Stomach smooth muscle (tissue), 2 donors: ENCODE data around the gene UROC1.

Experiments
- H3K27ac ChIP-seq: one replicate; pipeline ENCODE4 v1.7.0; 2013; ENCODE audit warnings: mild to moderate bottlenecking, low read length, inconsistent platforms
- H3K27me3 ChIP-seq, 2 donors: one replicate each; pipeline ENCODE4 v1.7.0; 2013; ENCODE audit warnings: low read length in 2 of 2; ENCODE audit not compliant: insufficient read depth in 2 of 2, control insufficient read depth in 1 of 2
- H3K36me3 ChIP-seq, 2 donors: one replicate each; pipeline ENCODE4 v1.7.0; 2013; ENCODE audit warnings: low read length in 2 of 2; ENCODE audit not compliant: control insufficient read depth in 2 of 2, insufficient read depth in 2 of 2
- H3K4me1 ChIP-seq: one replicate; pipeline ENCODE4 v1.7.0; 2013; ENCODE audit warnings: low read length; ENCODE audit not compliant: control insufficient read depth, insufficient read depth
- H3K4me3 ChIP-seq, 2 donors: one replicate each; pipeline ENCODE4 v1.7.0; 2013; ENCODE audit warnings: low read length in 2 of 2
- H3K9ac ChIP-seq, 2 donors: one replicate each; pipeline ENCODE4 v1.7.0; 2013; ENCODE audit warnings: low read length in 2 of 2, mild to moderate bottlenecking in 1 of 2
- H3K9me3 ChIP-seq, 2 donors: one replicate each; pipeline ENCODE4 v1.7.0; 2013; ENCODE audit warnings: low read length in 2 of 2; ENCODE audit not compliant: control insufficient read depth in 2 of 2
- donor health status: healthy.
- donor health status: Pancreatic carcinoma.

UROC1 gene

GRCh38 chr3:126439346-126439967 lies 78.1 kb downstream of the UROC1 start:
- Histone ChIP-seq H3K36me3 (peaks cover 17 to 24% of the 10 kb centered on the region in 2 donors), H3K9ac (no peak overlapping the region), H3K9me3 (no peaks in the 10 kb centered on the region), H3K27ac (no peak overlapping the region), H3K4me1 (no peaks in the 10 kb centered on the region), H3K27me3 (no peaks in the 10 kb centered on the region), H3K4me3 (no peak overlapping the region)

GRCh38 chr3:126438746-126439145 lies 78.8 kb downstream of the UROC1 start:
- Histone ChIP-seq H3K36me3 (peaks cover 17 to 24% of the 10 kb centered on the region in 2 donors), H3K9me3 (no peaks in the 10 kb centered on the region), H3K4me1 (no peaks in the 10 kb centered on the region)

GRCh38 chr3:126438186-126438585 lies 79.4 kb downstream of the UROC1 start:
- H3K9me3 ChIP-seq = no peaks in the 10 kb centered on the region
- H3K36me3 ChIP-seq = peaks cover 17 to 24% of the 10 kb centered on the region in 2 donors
- no peak overlapping the region for H3K4me3 ChIP-seq
- H3K4me1 ChIP-seq = no peaks in the 10 kb centered on the region
- H3K9ac ChIP-seq = no peak overlapping the region
- no peaks in the 10 kb centered on the region for H3K27me3 ChIP-seq
- no peak overlapping the region for H3K27ac ChIP-seq

More at GRCh38 chr3:126438746-126439145, 78.8 kb downstream of the UROC1 start:
- Histone ChIP-seq H3K9ac (no peak overlapping the region), H3K27ac (no peak overlapping the region), H3K27me3 (no peaks in the 10 kb centered on the region), H3K4me3 (no peak overlapping the region)

GRCh38 chr3:126436826-126437717 lies 80.5 kb downstream of the UROC1 start:
- Histone ChIP-seq H3K4me3 (no peak overlapping the region), H3K9me3 (no peaks in the 10 kb centered on the region), H3K4me1 (no peaks in the 10 kb centered on the region), H3K27me3 (no peaks in the 10 kb centered on the region), H3K27ac (no peak overlapping the region), H3K36me3 (peaks cover 17 to 24% of the 10 kb centered on the region in 2 donors), H3K9ac (no peak overlapping the region)

- peaks cover 17 to 24% of the 10 kb centered on the region in 2 donors for H3K36me3 ChIP-seq
Observed at GRCh38 chr3:126435456-126436315, 81.9 kb downstream of the UROC1 start.

GRCh38 chr3:126434931-126435411 lies 82.6 kb downstream of the UROC1 start:
- peaks cover 17 to 24% of the 10 kb centered on the region in 2 donors for H3K36me3 ChIP-seq
- H3K27ac ChIP-seq = no peak overlapping the region
- no peak overlapping the region for H3K4me3 ChIP-seq
- H3K9me3 ChIP-seq = peaks cover 0 to 6% of the 10 kb centered on the region in 2 donors
- no peaks in the 10 kb centered on the region for H3K4me1 ChIP-seq
- H3K27me3 ChIP-seq = no peaks in the 10 kb centered on the region
- no peak overlapping the region for H3K9ac ChIP-seq

More at GRCh38 chr3:126435456-126436315, 81.9 kb downstream of the UROC1 start:
- H3K4me1 ChIP-seq = no peaks in the 10 kb centered on the region
- H3K9me3 ChIP-seq = peaks cover 0 to 6% of the 10 kb centered on the region in 2 donors
- no peak overlapping the region for H3K27ac ChIP-seq
- no peak overlapping the region for H3K4me3 ChIP-seq
- no peak overlapping the region for H3K9ac ChIP-seq
- H3K27me3 ChIP-seq = no peaks in the 10 kb centered on the region

- H3K4me3 ChIP-seq = no peak overlapping the region
- H3K9me3 ChIP-seq = peaks cover 0 to 6% of the 10 kb centered on the region in 2 donors
- H3K36me3 ChIP-seq = peaks cover 17 to 22% of the 10 kb centered on the region in 2 donors
- no peak overlapping the region for H3K9ac ChIP-seq
- H3K27me3 ChIP-seq = no peaks in the 10 kb centered on the region
- no peaks in the 10 kb centered on the region for H3K4me1 ChIP-seq
- no peak overlapping the region for H3K27ac ChIP-seq
Observed at GRCh38 chr3:126434264-126434590, 83.3 kb downstream of the UROC1 start.

GRCh38 chr3:126433496-126434263 lies 83.9 kb downstream of the UROC1 start:
- Histone ChIP-seq H3K4me3 (no peak overlapping the region), H3K4me1 (no peaks in the 10 kb centered on the region), H3K36me3 (peaks cover 17% of the 10 kb centered on the region in 2 donors), H3K9me3 (peaks cover 0 to 6% of the 10 kb centered on the region in 2 donors), H3K27ac (no peak overlapping the region), H3K9ac (no peak overlapping the region), H3K27me3 (no peaks in the 10 kb centered on the region)

- peaks cover 13 to 14% of the 10 kb centered on the region in 2 donors for H3K36me3 ChIP-seq
- H3K4me1 ChIP-seq = no peaks in the 10 kb centered on the region
- H3K4me3 ChIP-seq = no peak overlapping the region
- H3K9ac ChIP-seq = no peak overlapping the region
- no peak overlapping the region for H3K27ac ChIP-seq
- peaks cover 0 to 6% of the 10 kb centered on the region in 2 donors for H3K9me3 ChIP-seq
- no peaks in the 10 kb centered on the region for H3K27me3 ChIP-seq
Observed at GRCh38 chr3:126433105-126433430, 84.5 kb downstream of the UROC1 start.
